ENCODE data around the gene SPSB3.
"Not testable (repeated sequence)": the region's sequence is repeated elsewhere in the genome, so short reads cannot be mapped to it uniquely, and the experiment has no call there.

The SPSB3 gene

DNA sequence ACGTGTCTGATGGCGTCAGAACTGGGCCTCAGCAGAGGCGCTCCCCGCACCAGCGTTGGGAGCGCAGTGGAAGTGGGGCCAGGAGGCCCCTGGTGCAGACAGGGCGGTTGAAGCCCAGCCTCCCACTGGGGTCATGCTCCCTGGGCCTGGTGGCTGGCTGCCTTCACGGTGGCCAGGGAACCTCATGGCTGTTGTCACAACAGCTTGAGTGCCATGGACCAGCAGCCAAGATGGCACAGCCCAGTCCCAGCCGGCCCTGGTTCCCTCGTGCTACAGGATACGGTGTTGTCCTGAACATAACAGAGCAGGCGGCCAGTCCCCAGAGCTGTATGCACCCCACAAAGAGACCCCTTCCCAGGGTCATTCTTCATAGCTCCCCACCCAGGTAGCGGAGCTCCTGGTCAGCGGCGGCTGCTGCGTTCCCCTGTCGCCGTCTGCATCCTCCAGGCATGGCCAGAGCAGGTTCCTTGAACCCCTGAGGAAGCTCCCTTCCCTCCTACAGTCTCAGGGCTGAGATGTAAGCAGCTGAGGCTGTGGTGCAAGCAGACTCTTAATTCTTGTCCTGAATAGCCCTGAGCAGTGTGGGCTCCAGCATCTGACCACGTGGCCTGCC is 40.7 kb downstream of the SPSB3 start:
- no peak for DNase-seq (ENCODE audit: low read depth)

DNA sequence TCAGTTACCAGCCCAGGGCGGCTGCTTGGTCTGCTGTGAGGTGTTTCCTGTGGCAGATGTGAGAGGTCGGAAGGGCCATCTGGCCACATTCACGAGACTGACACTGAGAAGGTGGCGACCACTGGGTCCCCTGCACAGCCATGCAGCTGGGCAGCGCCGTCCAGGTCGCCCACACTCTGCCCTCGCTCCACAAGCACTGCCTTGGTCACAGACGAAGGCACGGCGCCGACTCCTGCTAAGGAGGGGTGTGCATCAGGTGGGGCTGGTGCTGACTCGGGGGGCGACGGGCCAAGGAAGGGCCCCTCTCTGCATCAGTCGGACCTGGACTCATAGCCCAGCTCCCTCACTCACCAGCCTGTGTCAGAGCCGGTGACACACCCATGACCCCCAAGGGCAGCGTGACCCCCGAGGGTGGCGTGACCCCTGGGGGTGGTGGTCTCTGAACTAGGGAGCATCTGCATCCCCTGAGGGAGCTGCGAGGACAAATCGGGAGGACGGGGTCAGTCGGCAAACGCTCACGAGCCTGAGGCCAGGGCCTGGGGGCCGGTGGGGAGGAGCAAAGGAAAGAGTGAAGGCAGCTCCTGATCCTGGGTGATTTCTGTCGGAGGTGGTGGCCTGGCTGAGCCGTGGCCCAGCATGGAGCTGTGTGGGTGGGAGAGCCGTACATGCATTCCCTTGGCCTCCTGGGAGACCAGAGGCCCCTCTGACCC is 41.4 kb downstream of the SPSB3 start:
- no peak for DNase-seq (ENCODE audit: low read depth)

DNA sequence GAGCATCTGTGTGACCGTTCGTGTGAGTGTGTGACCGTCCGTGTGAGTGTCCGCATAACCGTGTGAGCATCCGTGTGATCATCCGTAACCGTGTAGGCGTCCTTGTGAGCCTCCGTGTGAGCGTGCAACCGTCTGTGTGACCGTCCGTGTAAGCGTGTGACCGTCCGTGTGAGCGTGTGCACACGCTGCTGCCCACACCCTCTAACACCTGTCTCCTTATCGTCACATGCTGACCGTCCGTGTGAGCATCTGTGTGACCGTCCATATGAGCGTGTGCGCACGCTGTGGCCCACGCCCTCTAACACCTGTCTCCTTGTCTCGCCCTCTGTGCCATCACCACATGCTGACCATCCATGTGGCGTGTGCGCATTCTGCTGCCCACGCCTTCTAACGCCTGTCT is 42.1 kb downstream of the SPSB3 start:
- no peak for DNase-seq (ENCODE audit: low read depth)

DNA sequence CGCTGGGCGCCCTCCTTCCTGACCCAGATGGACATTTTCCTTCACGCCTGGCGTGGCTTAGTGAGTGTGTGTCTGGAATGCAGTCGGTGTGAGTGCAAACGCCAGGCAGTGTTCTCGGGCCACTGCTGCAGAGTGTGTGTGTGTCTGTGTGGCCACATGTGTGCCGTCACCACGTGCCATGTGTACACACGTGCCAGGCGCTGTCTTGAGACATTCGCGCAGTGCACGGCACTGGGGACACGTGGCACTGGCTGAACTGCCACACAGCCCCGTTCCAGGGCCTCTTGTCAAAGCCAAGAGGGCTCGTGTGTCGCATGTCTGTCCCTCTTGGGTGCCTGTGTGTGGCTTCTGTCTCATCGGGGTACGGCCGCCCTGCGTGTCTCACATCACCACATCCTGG is 47.6 kb downstream of the SPSB3 start:
- DNase-seq (ENCODE audit: low read depth): no peak

DNA sequence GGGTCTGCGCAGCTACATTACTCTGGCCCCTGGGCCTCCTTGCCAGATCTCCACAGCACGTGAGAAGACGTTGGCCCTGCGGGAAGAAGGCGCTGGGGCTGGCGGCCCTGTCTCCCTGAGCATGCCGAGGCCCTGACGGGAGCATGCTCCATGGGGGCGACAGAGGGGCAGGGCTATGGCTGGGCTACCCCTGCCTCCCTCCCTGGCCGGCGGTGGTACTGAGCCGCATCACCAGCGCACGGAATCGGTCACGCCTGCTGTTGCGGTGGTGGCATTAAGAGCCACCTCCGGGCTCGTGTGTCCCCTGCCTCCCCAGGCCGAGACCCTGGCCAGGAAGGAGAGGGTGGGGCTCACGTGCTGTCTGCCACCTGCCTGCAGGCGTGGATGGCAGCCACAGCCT is 48.2 kb downstream of the SPSB3 start:
- DNase-seq (ENCODE audit: low read depth): no peak

DNA sequence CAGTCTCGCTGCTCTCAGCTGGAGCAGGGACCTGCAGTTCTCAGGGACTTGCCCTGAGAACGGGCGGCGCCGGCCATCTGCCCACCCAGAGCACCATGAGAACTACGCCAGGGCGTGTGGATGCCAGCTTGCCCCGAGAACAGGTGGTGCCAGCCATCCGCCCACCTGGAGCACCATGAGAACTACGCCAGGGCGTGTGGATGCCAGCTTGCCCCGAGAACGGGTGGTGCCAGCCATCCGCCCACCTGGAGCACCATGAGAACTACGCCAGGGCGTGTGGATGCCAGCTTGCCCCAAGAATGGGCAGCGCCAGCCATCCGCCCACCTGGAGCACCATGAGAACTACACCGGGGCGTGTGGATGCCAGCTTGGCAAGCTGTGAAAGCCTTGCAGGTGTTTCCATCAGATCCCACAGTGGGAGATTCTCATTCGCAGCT is 49.8 kb downstream of the SPSB3 start:
- not testable (repeated sequence) for DNase-seq (ENCODE audit: low read depth)

DNA sequence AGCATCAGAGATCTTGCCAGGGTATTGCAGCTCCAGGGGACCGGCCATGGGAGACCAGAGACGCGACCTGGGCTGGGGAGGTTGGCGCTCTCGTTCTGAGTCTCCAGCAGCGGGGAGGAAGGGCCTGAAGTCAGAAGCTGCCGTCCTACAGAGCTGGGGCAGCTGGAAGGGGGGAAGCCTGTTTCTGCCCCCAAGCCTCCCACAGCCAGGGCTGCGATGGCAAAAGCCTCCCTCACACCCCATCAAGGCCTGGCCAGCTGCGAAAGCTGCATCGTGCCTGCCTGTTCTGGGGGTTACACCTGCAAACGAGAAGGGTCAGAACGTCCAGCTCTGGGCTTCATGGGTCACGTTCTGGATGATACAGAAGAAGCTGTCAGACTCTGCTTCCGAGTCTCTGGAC is 50.3 kb downstream of the SPSB3 start:
- no peak for DNase-seq (ENCODE audit: low read depth)

DNA sequence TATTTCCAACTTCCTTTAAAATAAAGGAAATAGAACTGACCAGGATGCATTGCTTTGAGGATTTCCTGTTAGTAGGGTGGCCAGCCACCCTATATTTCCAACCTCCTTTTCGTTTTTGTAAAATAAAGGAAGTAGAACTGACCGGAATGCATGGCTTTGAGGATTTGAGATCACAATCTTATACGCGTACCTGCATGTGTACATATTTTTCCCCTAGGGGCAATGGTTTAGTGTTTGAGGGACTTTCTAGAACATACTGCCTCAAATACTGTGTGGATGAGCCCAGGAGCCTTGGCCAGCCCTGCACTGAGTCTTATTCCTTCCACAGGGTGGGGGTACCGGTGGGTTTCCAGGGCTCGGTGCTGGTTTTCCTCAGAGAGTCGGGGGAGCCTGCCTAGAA is 50.8 kb downstream of the SPSB3 start:
- DNase-seq (ENCODE audit: low read depth): no peak

DNA sequence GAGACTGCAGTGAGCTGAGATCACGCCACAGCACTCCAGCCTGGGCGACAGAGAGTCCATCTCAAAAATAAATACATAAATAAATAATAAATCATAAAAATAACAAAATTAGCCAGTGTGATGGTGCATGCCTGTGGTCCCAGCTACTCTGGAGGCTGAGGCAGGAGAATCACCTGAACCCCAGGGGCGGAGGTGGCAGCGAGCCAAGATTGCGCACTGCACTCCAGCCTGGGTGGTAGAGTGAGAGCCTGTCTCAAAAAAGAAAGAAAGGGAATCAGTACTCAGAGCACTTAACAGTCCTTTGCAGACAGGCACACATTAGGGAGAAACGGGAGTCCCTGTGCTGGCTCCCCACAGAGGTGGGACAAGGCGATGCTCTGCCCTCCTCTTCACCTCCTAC is 51.3 kb downstream of the SPSB3 start:
- DNase-seq (ENCODE audit: low read depth): no peak

DNA sequence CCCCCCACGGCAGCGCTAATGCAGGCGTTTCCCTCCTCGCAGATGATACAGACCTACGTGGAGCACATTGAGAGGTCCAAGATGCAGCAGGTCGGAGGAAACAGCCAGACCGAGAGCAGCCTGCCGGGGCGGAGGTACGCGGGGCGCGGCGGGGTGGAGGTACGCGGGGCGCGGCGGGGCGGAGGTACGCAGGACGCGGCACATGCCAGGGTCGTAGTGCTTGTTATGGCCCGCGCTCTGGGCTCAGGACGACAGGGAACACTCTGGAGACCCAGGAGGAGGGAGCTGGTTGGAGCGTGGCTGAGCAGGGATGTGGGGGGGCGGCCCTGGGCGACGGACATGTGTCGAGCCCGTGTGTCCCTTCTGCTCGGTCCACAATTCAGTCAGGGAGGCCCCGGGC is 52.9 kb downstream of the SPSB3 start:
- DNase-seq (ENCODE audit: low read depth): no peak

DNA sequence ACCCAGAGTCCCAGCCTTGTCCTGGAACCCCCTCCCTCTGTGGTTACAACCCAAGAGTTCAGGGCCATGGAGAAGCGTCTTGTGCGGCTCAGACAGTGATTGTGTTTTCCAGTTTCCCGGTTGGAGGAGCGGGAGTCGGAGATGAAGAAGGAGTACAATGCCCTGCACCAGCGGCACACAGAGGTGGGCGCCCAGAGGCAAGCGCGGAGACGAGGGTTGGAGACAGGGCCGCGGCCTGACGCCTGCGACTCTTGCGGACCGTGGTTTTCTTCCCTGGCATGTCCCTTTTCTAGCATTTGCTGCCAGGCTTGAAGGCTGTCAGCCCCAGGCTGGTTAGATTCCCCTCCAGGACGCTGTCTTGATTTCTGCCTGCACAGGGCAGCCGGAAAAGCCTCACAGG is 53.3 kb downstream of the SPSB3 start:
- no peak for DNase-seq (ENCODE audit: low read depth)

DNA sequence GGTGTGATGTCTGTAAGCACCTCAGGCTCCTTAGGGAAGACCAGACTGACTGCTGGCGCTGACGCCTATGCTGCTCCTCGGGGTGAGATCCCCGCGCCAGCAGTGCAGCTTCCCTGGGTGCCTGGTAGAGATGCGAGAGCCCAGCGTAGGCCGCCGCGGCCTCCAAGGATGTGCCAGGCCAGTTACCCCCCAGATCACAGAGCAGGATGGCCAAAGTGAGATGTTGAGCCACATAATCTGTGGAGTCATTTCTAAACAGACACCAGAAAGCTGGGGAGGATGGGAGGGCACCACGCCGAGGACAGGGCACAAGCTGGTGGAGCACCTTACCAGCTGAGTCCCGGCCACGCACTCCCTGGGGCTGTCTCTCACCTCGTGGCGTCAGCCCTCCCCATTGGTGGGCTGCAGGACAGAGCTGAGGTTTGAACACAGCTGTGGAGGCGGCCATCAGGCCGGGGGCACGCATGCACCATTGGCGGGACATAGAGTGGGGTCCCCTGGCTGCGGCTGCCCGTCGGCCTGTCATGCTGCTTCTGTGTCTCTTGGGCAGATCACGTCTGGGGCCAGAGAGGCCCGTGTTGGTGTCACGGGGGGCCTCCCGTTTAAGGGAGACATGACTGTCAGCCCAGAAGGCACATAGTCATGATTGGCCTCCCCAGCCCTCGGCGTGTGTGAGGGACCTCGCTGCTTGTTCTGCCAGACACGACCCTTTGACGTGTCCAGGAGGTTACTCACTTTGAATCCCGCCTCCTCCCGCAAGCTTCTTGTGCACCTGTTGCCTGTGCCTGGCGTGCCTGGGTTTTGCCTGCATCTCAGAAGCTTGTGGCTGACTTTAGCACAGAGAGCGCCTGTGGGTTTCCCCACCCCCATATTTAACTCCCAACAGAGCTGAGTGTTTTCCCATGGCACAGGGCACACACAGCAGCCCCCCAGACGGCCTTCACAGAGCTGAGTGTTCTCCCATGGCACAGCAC is 54.4 kb downstream of the SPSB3 start:
- DNase-seq (ENCODE audit: low read depth): no peak

All from activated T-cell treated with anti-CD3 and anti-CD28 coated beads for 1 hour (primary cell).